ENCODE measurements around the gene SALL1.

DNA sequence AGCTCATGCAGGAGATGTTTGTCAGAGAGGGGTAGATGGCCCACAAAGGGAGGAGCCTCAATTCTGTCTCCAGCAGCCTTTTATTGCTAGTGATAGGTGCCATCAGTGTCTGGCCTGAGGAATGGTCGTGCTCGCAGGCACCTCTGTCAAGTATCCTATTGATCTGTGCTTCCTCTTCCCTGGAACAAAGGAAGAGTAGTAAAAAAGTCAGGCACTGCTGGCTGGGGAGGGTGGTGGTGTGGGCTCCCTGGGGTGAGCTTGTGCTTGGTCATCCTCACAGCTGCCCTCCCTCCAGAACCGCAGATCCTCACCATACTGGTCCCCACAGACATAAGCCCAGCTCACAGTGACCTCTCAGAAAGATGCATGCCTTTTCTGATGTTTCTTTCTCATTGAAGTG is 15.0 kb upstream of the SALL1 start:
- TF ChIP-seq POLR2A (IDR thresholded peaks at IDR 0.05; ENCODE audit: control extremely low read depth in 1 of 2, low read depth in 2 of 2, low read length in 2 of 2) (no peak), TAF7 (optimal IDR thresholded peaks at IDR 0.05; ENCODE audit: borderline replicate concordance, low read depth, low read length) (no peak), CHD2 (IDR thresholded peaks at IDR 0.05; ENCODE audit: low read length) (no peak), SP1 (IDR thresholded peaks at IDR 0.05; ENCODE audit: low read depth, low read length) (no peak), CBX5 (IDR thresholded peaks at IDR 0.05; ENCODE audit: low read depth, low read length) (no peak), NANOG (IDR thresholded peaks at IDR 0.05; ENCODE audit: insufficient read depth, low read depth, low read length, poor library complexity, severe bottlenecking) (no peak), RAD21 (IDR thresholded peaks at IDR 0.05 in 1 of 2, conservative IDR thresholded peaks at IDR 0.05 in 1 of 2; ENCODE audit: low read depth in 2 of 2, low read length in 2 of 2) (no peak), TAF1 (IDR thresholded peaks at IDR 0.05; ENCODE audit: low read depth, low read length) (no peak), EZH2 (IDR thresholded peaks at IDR 0.05; ENCODE audit: low read depth, low read length, severe bottlenecking) (no peak), RNF2 (IDR thresholded peaks at IDR 0.05; ENCODE audit: borderline replicate concordance, low read depth, low read length, missing control alignments, poor library complexity, severe bottlenecking) (no peak), YY1 (IDR thresholded peaks at IDR 0.05; ENCODE audit: low read depth, low read length) (no peak)
- TF ChIP-seq, protein P1, sequence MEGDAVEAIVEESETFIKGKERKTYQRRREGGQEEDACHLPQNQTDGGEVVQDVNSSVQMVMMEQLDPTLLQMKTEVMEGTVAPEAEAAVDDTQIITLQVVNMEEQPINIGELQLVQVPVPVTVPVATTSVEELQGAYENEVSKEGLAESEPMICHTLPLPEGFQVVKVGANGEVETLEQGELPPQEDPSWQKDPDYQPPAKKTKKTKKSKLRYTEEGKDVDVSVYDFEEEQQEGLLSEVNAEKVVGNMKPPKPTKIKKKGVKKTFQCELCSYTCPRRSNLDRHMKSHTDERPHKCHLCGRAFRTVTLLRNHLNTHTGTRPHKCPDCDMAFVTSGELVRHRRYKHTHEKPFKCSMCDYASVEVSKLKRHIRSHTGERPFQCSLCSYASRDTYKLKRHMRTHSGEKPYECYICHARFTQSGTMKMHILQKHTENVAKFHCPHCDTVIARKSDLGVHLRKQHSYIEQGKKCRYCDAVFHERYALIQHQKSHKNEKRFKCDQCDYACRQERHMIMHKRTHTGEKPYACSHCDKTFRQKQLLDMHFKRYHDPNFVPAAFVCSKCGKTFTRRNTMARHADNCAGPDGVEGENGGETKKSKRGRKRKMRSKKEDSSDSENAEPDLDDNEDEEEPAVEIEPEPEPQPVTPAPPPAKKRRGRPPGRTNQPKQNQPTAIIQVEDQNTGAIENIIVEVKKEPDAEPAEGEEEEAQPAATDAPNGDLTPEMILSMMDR (IDR thresholded peaks at IDR 0.05; ENCODE audit: control extremely low read depth in 1 of 3, insufficient read depth in 1 of 3, low read depth in 1 of 3, low read length in 3 of 3): no peak
- TF ChIP-seq, protein P2, sequence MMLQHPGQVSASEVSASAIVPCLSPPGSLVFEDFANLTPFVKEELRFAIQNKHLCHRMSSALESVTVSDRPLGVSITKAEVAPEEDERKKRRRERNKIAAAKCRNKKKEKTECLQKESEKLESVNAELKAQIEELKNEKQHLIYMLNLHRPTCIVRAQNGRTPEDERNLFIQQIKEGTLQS (IDR thresholded peaks at IDR 0.05; ENCODE audit: insufficient read depth, low read depth, low read length): no peak
- TF ChIP-seq, protein P3, sequence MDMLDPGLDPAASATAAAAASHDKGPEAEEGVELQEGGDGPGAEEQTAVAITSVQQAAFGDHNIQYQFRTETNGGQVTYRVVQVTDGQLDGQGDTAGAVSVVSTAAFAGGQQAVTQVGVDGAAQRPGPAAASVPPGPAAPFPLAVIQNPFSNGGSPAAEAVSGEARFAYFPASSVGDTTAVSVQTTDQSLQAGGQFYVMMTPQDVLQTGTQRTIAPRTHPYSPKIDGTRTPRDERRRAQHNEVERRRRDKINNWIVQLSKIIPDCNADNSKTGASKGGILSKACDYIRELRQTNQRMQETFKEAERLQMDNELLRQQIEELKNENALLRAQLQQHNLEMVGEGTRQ (IDR thresholded peaks at IDR 0.05; ENCODE audit: low read length): no peak

Measured in H1 (cell line).